ENCODE data around the gene PPP1R3E.
A peak's percentile ranks its signal among the peaks of the same experiment; 100 is the strongest.
"Not testable (repeated sequence)": the region's sequence is repeated elsewhere in the genome, so short reads cannot be mapped to it uniquely, and the experiment has no call there.

Gene PPP1R3E

GRCh38 chr14:23302290-23303225 is at the start of gene PPP1R3E:
TSS of gene PPP1R3E (minus strand) at chr14:23302859. CDS start at chr14:23302576, 283 bp downstream.
- peak; percentile 84 for DNase-seq (ENCODE audit: low spot score)

- DNase-seq (ENCODE audit: low spot score) = no peak
Observed at GRCh38 chr14:23351681-23352505, 49.2 kb upstream of the PPP1R3E start.

- no peak for DNase-seq (ENCODE audit: low spot score)
Observed at GRCh38 chr14:23349156-23349845, 46.6 kb upstream of the PPP1R3E start.

- DNase-seq (ENCODE audit: low spot score) = no peak
Observed at GRCh38 chr14:23348297-23348655, 45.6 kb upstream of the PPP1R3E start.

GRCh38 chr14:23347406-23348296 is 45.0 kb upstream of the PPP1R3E start:
- no peak for DNase-seq (ENCODE audit: low spot score)

GRCh38 chr14:23346693-23347405 is 44.2 kb upstream of the PPP1R3E start:
- DNase-seq (ENCODE audit: low spot score) = no peak

- DNase-seq (ENCODE audit: low spot score) = no peak
Observed at GRCh38 chr14:23345987-23346692, 43.5 kb upstream of the PPP1R3E start.

- no peak for DNase-seq (ENCODE audit: low spot score)
Observed at GRCh38 chr14:23344481-23344880, 41.8 kb upstream of the PPP1R3E start.

- no peak for DNase-seq (ENCODE audit: low spot score)
Observed at GRCh38 chr14:23339506-23340268, 37.0 kb upstream of the PPP1R3E start.

GRCh38 chr14:23335623-23336022 is 33.0 kb upstream of the PPP1R3E start:
- no peak for DNase-seq (ENCODE audit: low spot score)

- DNase-seq (ENCODE audit: low spot score) = peak; percentile 84
Observed at GRCh38 chr14:23327947-23328744, 25.5 kb upstream of the PPP1R3E start.

GRCh38 chr14:23326491-23327332 is 24.1 kb upstream of the PPP1R3E start:
- DNase-seq (ENCODE audit: low spot score) = no peak

- not testable (repeated sequence) for DNase-seq (ENCODE audit: low spot score)
Observed at GRCh38 chr14:23325746-23326145, 23.1 kb upstream of the PPP1R3E start.

- no peak for DNase-seq (ENCODE audit: low spot score)
Observed at GRCh38 chr14:23324993-23325392, 22.3 kb upstream of the PPP1R3E start.

- DNase-seq (ENCODE audit: low spot score) = no peak
Observed at GRCh38 chr14:23324455-23324846, 21.8 kb upstream of the PPP1R3E start.

GRCh38 chr14:23323838-23324454 is 21.3 kb upstream of the PPP1R3E start:
- DNase-seq (ENCODE audit: low spot score) = no peak
